Suprapubic skin (tissue), 3 donors: ENCODE measurements around the gene RAB40B.

ENCODE experiments used
- EP300 ChIP-seq: sonication (generic); formaldehyde crosslinking; IDR thresholded peaks from one replicate; pipeline ENCODE4 v1.6.1; 2017; ENCODE audit warnings: antibody characterized with exemption
- POLR2A ChIP-seq, 2 donors: fragments of 450-650 bp; IDR thresholded peaks; one replicate each; pipeline ENCODE4 v1.6.1; 2017; ENCODE audit warnings: antibody characterized with exemption in 2 of 2, mild to moderate bottlenecking in 2 of 2, moderate library complexity in 2 of 2
- TF ChIP-seq, protein P1 (sequence below), 2 donors: fragments of 200-600 bp in 1 of 2; fragments of 450-650 bp in 1 of 2; sonication (generic) in 1 of 2; IDR thresholded peaks; one replicate each; pipeline ENCODE4 v1.5.1; 2016 to 2019; ENCODE audit warnings: antibody characterized with exemption in 2 of 2, mild to moderate bottlenecking in 1 of 2, moderate library complexity in 1 of 2

DNA sequence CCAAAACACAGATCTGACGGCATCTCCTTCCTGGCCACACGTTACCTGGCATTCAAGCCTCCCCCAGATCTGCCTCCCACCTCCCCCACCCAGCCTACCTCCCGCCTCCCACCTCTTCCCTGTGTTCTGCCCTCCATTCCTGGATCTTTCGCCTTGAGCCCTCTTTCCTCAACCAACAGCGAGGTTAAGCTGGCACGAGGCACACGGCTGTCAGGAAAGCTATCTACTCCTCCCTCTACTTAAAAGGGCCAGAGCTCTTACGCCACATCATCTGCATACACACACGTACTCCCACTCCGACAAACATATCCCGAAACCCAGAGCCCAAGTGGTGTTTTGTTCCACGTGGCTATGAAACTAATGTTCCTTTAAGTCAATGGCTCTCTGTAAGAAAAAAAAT is 68.3 kb downstream of the RAB40B start:
- TF ChIP-seq, protein P1, sequence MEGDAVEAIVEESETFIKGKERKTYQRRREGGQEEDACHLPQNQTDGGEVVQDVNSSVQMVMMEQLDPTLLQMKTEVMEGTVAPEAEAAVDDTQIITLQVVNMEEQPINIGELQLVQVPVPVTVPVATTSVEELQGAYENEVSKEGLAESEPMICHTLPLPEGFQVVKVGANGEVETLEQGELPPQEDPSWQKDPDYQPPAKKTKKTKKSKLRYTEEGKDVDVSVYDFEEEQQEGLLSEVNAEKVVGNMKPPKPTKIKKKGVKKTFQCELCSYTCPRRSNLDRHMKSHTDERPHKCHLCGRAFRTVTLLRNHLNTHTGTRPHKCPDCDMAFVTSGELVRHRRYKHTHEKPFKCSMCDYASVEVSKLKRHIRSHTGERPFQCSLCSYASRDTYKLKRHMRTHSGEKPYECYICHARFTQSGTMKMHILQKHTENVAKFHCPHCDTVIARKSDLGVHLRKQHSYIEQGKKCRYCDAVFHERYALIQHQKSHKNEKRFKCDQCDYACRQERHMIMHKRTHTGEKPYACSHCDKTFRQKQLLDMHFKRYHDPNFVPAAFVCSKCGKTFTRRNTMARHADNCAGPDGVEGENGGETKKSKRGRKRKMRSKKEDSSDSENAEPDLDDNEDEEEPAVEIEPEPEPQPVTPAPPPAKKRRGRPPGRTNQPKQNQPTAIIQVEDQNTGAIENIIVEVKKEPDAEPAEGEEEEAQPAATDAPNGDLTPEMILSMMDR (IDR thresholded peaks at IDR 0.05), result no peak
- no peak for TF ChIP-seq POLR2A (IDR thresholded peaks at IDR 0.05)
- no peak for TF ChIP-seq EP300
